Natural killer cell treated with Interleukin-12 subunit alpha and Interleukin-12 subunit beta and Interleukin-15 and Interleukin-18, amount 100 ng/mL, for 72 hours (primary cell): Measurements from ENCODE around the gene ADGRG3. TPM values are rescaled to one million over a fixed set of nuclear protein-coding genes. Genes with fewer than 3 reads are reported as not detected.

ENCODE experiments used
- ATAC-seq, 2 donors: fragments of 150-1000 bp; cut with Tn5 transposase in 1 of 2; sonication (Bioruptor Pico), chemical (Tn5 transposase) in 1 of 2; 2 replicates each; pipeline ENCODE4 v1.10.0; 2021
- DNase-seq: peaks from one replicate; pipeline ENCODE4 v3.0.0; 2022; ENCODE audit warnings: low spot score
- H3K27ac Mint-ChIP-seq, 2 donors: 1 replicate in 1 of 2; 2 replicates in 1 of 2; pipeline ENCODE4 v1.8.0; 2022; ENCODE audit warnings: mixed read lengths in 2 of 2, mild to moderate bottlenecking in 1 of 2, moderate library complexity in 1 of 2
- H3K27me3 Mint-ChIP-seq, 2 donors: 1 replicate in 1 of 2; 2 replicates in 1 of 2; pipeline ENCODE4 v1.8.0; 2022; ENCODE audit warnings: mixed read lengths in 2 of 2
- H3K36me3 Mint-ChIP-seq: one replicate; pipeline ENCODE4 v1.8.0; 2022; ENCODE audit warnings: mixed read lengths
- H3K4me1 Mint-ChIP-seq, 2 donors: 1 replicate in 1 of 2; 2 replicates in 1 of 2; pipeline ENCODE4 v1.8.0; 2022; ENCODE audit warnings: low read depth in 2 of 2, mixed read lengths in 2 of 2, mild to moderate bottlenecking in 1 of 2
- H3K4me3 Mint-ChIP-seq: one replicate; pipeline ENCODE4 v1.8.0; 2022; ENCODE audit warnings: mixed read lengths
- H3K9me3 Mint-ChIP-seq: 2 replicates; pipeline ENCODE4 v1.8.0; 2022; ENCODE audit warnings: mixed read lengths
- total RNA-seq, 2 donors: library from RNA; stranded (reverse); gene quantifications; one replicate each; pipeline ENCODE4 v1.2.3, GENCODE V29; 2022

Gene ADGRG3
- total RNA-seq, 2 donors from 2014 or later: 25.4 to 28.9 TPM

DNA sequence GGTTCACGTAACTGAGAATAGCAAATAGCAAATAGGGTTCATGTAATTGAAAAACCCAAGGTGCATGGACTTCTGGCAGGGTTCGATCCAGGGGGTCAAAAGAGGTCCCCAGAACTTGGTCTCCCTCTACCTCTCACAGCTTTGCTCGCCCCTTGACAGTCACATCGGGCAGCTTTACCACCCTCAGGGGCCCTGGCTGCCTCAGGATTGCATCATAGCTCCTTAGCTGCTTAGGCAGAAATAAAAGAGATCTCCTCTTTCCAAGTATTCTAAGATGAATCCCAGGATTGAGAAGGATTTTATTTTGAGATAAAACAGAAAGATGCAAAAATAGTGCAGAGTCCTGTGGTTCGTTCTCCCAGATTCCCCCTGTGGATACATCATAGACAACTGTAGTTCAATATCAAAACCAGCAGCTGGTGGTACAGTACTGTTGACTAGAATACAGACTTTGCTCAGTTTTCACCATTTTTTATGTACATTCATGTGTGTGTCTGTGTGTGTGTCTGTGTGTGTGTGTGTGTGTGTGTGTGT, 12.8 kb downstream of the ADGRG3 start:
- Mint-ChIP-seq H3K4me1 (peaks cover 6 to 18% of the 10 kb centered on the region in 2 donors), H3K4me3 (no peak overlapping the region), H3K27me3 (no peaks in the 10 kb centered on the region), H3K27ac (peak overlapping the region in 1 of 2 donors; percentile 58), H3K9me3 (no peaks in the 10 kb centered on the region), H3K36me3 (no peaks in the 10 kb centered on the region)
- no peak for ATAC-seq
- no peak for DNase-seq

- Mint-ChIP-seq H3K27ac (no peak overlapping the region), H3K36me3 (no peaks in the 10 kb centered on the region), H3K4me1 (peaks cover 0 to 11% of the 10 kb centered on the region in 2 donors), H3K4me3 (no peak overlapping the region), H3K9me3 (no peaks in the 10 kb centered on the region), H3K27me3 (no peaks in the 10 kb centered on the region)
- DNase-seq (no peak), ATAC-seq (no peak)
These were observed 14.0 kb downstream of the ADGRG3 start for GRCh38 chr16:57681950-57682728.

DNA sequence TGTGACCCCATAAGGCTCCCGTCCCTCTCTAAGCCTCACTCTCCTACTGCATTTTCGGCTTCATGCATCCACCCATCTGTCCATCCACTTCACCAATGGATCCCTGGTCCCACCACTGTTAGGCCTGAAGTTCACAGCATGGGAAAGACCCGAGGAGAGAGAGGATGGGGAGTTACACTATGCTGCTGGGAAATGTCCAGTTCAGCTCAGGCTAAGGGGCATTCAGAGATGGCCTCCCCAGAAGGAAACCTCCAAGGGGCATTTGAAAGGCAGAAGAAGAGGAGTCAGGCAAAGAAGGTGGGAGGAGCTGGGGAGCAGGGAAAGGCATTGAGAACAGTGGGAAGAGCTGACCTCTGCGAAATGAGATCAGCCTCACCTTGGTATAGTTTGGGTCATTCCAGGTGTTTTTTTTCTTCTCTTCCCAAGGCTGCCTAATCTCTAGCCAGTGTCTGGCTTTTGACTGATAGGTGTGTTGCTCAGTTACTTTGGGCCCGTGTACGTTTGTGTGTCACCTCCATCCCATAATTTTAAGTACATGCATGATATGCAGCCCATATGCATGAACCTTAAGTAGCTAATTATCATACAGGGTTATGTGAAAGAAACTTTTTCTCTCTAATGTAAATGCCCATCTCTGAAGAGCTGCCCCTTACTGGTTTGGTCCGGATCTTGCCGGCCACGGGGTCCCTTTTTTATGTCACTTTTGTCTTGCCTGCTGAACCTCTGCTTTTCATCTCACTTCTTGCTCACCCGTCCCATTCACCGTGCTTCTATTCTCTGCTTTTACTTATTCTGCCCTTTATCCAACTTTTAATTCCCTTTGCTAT, 14.9 kb downstream of the ADGRG3 start:
- H3K27ac Mint-ChIP-seq: no peak overlapping the region
- peaks cover 1 to 12% of the 10 kb centered on the region in 2 donors for H3K4me1 Mint-ChIP-seq
- H3K4me3 Mint-ChIP-seq: no peak overlapping the region
- no peaks in the 10 kb centered on the region for H3K27me3 Mint-ChIP-seq
- H3K9me3 Mint-ChIP-seq: no peaks in the 10 kb centered on the region
- ATAC-seq (no peak), DNase-seq (no peak)
- H3K36me3 Mint-ChIP-seq: no peaks in the 10 kb centered on the region

GRCh38 chr16:57683636-57684545, 15.8 kb downstream of the ADGRG3 start:
- Mint-ChIP-seq H3K9me3 (no peaks in the 10 kb centered on the region), H3K27me3 (no peaks in the 10 kb centered on the region)
- ATAC-seq: no peak

GRCh38 chr16:57684626-57685358, 16.7 kb downstream of the ADGRG3 start:
- Mint-ChIP-seq H3K27me3 (no peaks in the 10 kb centered on the region), H3K4me1 (peaks cover 15 to 22% of the 10 kb centered on the region in 2 donors), H3K27ac (peak overlapping the region in 1 of 2 donors; percentile 66), H3K9me3 (no peaks in the 10 kb centered on the region), H3K36me3 (no peaks in the 10 kb centered on the region), H3K4me3 (no peak overlapping the region)
- no peak for ATAC-seq
- DNase-seq: no peak

More at GRCh38 chr16:57683636-57684545, 15.8 kb downstream of the ADGRG3 start:
- no peak for DNase-seq
- Mint-ChIP-seq H3K27ac (peak overlapping the region in 1 of 2 donors; percentile 60), H3K4me3 (no peak overlapping the region), H3K36me3 (no peaks in the 10 kb centered on the region), H3K4me1 (peaks cover 6 to 18% of the 10 kb centered on the region in 2 donors)

- ATAC-seq (no peak), DNase-seq (no peak)
- Mint-ChIP-seq H3K4me1 (peaks cover 23 to 28% of the 10 kb centered on the region in 2 donors), H3K4me3 (no peak overlapping the region), H3K36me3 (no peaks in the 10 kb centered on the region), H3K27me3 (no peaks in the 10 kb centered on the region), H3K9me3 (no peaks in the 10 kb centered on the region), H3K27ac (peak overlapping the region in 1 of 2 donors; percentile 66)
These were observed 17.5 kb downstream of the ADGRG3 start for GRCh38 chr16:57685633-57686032.

DNA sequence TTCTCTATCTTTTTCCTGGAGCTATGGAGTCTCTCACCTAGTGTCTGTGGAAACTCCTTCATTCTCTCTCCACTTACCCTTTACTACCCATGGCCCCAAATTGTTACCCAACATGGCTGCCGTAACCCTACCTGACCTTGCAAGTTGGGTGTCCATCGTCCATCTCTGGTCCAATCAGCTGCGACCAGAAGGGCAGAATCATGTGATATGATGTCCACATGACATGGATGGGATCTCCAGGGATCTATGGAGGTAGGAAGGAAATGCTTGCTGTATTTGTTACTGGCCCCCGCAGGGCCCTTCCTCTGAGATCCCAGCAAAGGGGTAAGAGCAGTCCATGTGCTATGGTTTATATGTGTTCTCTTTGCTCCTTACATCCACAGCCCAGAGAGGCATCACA, 18.5 kb downstream of the ADGRG3 start:
- DNase-seq: no peak
- Mint-ChIP-seq H3K4me1 (peaks cover 28 to 31% of the 10 kb centered on the region in 2 donors), H3K36me3 (no peaks in the 10 kb centered on the region), H3K4me3 (no peak overlapping the region), H3K9me3 (no peaks in the 10 kb centered on the region), H3K27ac (peak overlapping the region; percentile 82 to 95), H3K27me3 (no peaks in the 10 kb centered on the region)
- ATAC-seq: no peak

DNA sequence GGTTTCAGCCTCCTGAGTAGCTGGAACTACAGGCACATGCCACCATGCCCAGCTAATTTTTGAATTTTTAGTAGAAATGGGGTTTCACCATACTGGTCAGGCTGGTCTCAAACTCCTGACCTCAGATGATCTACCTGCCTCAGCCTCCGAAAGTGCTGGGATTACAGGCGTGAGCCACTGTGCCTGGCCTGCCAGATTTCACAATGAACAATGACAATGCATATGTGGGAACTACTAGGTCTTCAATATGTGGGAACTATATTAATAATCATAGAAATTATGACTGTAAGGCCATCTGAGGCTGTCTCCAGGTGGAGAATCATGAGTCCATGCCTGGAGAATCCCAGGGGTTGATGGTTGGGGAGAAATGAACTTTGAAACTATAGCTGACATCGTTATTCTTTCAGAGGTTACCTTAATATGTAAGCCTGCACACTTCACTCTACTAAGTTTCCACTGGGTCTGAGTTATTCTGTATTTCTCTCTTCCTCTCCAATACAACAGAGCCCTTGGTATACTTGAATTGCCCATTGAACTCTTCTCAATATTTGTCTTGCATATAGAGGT, 19.3 kb downstream of the ADGRG3 start:
- H3K27ac Mint-ChIP-seq: peak overlapping the region; percentile 82 to 95

DNA sequence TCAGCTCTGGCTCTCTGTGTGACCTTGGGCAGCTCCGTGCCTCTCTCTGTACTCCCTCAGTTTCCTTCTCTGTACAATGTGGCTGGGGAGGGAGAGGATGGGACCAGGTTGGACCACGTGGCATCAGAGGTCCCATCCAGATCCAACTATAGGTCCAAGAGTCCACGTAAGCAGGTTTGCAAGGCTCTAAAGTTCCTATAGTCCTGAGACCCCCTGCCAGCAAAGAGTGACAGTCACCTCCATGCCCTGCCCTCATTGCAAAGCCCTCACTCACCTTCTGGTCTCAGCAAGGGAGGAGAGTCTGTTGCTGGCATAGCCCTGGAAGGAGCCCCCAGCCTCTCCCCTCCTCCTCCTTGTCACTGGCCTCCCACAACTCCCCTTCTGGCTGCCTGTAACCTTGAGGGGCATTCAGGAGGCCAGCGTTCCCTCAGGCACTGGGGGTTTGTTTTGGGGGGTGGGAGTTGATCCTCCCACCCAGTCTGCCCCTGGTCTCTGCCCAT, 20.4 kb downstream of the ADGRG3 start:
- ATAC-seq (no peak), DNase-seq (no peak)
- H3K4me1 Mint-ChIP-seq: peaks cover 28 to 31% of the 10 kb centered on the region in 2 donors
- H3K36me3 Mint-ChIP-seq: no peaks in the 10 kb centered on the region
- no peak overlapping the region for H3K4me3 Mint-ChIP-seq
- peak overlapping the region; percentile 82 to 95 for H3K27ac Mint-ChIP-seq
- H3K9me3 Mint-ChIP-seq: no peaks in the 10 kb centered on the region
- H3K27me3 Mint-ChIP-seq: no peaks in the 10 kb centered on the region

More for the DNA sequence above, 19.3 kb downstream of the ADGRG3 start:
- DNase-seq (no peak), ATAC-seq (no peak)
- Mint-ChIP-seq H3K36me3 (no peaks in the 10 kb centered on the region), H3K4me1 (peaks cover 28 to 31% of the 10 kb centered on the region in 2 donors), H3K4me3 (no peak overlapping the region), H3K27me3 (no peaks in the 10 kb centered on the region), H3K9me3 (no peaks in the 10 kb centered on the region)

DNA sequence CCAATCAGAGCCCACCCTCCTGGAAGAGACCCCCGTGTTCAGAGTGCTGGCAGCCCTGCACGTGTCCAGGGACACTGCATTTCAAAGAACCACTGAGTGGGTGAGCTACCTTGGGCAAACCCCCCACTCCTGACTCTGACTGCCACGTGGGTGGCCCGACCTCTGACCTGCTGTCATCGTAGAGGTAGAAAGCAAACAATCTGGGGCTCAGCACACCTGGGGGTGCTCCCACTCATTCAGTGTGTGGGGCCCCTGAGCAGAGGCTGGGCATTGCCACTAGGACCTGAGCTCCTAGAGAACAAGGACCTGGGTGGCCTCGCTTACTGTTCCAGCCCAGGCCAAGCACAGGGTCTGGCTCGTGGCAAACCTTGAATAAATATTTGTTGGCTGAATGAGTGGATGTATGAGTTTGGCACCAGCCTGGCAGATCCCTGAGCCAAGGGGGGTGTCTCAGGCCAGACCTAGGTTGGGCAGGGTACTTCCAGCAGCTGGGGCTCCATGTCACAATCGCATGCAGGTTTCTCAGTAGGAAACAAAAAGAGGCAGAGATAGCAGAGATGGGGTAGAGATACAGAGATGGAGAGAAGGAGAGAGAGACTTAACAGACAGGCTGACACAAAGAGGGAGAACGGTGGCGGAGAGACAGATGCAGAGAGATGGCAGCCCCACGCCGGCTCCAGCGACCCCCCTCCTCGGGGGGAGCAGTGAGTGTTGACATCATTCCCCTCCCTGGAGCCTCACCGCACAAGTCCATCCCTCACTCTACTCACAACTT, 21.1 kb downstream of the ADGRG3 start:
- Mint-ChIP-seq H3K9me3 (no peaks in the 10 kb centered on the region), H3K4me3 (peak overlapping the region; percentile 59), H3K36me3 (no peaks in the 10 kb centered on the region), H3K27me3 (no peaks in the 10 kb centered on the region), H3K4me1 (peaks cover 28 to 31% of the 10 kb centered on the region in 2 donors), H3K27ac (peak overlapping the region; percentile 82 to 95)
- DNase-seq (no peak), ATAC-seq (peak in 1 of 2 donors; percentile 1)

DNA sequence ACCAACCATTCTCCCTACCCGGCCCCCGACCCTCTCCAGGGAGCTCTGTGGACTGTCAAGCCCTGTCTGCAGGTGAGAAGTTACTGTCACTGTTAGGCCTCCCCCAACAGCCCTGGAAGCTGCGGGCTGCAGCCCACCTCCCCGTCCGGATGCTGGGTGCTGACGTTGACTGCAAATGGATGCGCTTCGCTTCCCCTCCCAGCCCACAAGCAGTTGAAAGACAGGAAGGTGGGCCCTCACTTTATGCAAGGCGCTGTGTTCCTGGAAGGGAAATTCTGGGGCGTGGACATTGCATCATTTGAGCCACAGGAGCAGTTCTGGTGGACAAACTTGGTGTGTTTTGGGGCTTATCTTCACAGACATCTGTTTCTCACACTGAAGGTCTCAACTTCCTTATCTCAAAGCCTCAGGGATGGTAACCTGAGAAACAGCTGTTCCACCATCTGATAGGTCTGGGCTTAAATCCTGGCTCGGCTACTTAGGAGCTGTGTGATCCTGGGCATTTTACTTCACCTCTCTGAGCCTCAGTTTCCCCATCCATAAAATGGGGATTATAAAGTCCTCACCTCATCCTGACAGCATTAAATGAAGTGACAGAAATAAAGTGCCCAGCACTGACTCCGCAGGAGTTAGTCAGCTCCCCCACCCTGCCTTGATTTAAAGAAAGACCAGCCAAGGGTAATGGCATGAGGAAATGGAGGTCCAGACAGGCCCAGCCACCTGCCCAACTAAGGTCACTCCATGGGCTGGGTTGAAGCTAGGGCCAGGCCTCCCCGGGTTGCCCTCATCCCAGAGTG, 21.9 kb downstream of the ADGRG3 start:
- H3K4me1 Mint-ChIP-seq: peaks cover 32 to 35% of the 10 kb centered on the region in 2 donors
- DNase-seq: peak; percentile 84
- H3K27me3 Mint-ChIP-seq: no peaks in the 10 kb centered on the region
- peak overlapping the region; percentile 59 for H3K4me3 Mint-ChIP-seq
- H3K36me3 Mint-ChIP-seq: no peaks in the 10 kb centered on the region
- no peaks in the 10 kb centered on the region for H3K9me3 Mint-ChIP-seq
- ATAC-seq: peak; percentile 84 to 87
- H3K27ac Mint-ChIP-seq: peak overlapping the region; percentile 82 to 95
